ENCODE measurements around the gene HDLBP. TPM values are rescaled to one million over a fixed set of nuclear protein-coding genes. Genes with fewer than 3 reads are reported as not detected.
"Not testable (repeated sequence)": the region's sequence is repeated elsewhere in the genome, so short reads cannot be mapped to it uniquely, and the experiment has no call there.

Gene HDLBP
- total RNA-seq, 1 experiment from 2014 or later, result 544 TPM

DNA sequence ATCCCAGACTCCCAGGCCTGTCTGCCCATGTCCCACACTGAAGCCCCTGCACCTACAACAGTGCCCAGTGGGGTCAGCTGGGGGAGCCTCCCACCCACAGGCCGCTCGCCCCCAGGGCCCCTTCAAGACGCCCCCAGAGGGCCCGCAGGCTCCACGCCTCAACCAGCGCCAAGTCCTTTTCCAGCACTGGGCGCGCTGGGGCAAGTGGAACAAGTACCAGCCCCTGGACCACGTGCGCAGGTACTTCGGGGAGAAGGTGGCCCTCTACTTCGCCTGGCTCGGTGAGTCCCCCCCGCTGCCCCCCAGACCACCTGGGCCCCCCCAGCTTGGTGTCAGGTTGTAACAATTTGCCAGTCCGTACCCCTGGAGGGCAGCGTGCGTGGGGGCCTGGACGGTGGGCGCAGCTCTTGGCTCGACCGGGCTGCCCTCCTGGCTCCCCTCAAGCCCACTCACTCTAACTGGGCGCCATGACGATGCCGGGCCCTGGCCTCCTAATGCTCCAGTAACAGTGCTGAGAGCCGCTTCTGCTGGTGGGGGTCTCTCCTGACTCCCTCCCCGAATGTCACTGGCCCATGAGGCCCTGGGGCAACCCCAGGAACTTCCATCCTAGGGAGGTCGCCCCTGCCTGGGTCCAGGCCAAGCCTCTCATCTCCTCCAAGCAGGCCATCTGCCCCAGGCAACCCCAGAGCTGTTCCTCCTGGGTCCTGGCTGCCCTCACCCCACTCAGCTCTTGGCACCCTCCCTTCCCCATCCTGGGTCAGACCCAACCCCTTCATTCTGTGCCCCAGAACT lies 112.1 kb downstream of the HDLBP start:
- Histone ChIP-seq H3K9me3 (replicated peaks) (no peaks in the 10 kb centered on the region), H3K27me3 (replicated peaks) (no peaks in the 10 kb centered on the region), H3K4me1 (replicated peaks) (no peaks in the 10 kb centered on the region), H3K27ac (no peak overlapping the region), H3K4me3 (no peak overlapping the region), H3K36me3 (no peaks in the 10 kb centered on the region)
- no peak for DNase-seq (ENCODE audit: low read depth in 1 of 2, low spot score in 2 of 2)

GRCh38 chr2:241202681-241203080 lies 112.8 kb downstream of the HDLBP start:
- Histone ChIP-seq H3K9me3 (replicated peaks) (no peaks in the 10 kb centered on the region), H3K27me3 (replicated peaks) (no peaks in the 10 kb centered on the region), H3K27ac (no peak overlapping the region), H3K4me3 (no peak overlapping the region), H3K36me3 (no peaks in the 10 kb centered on the region), H3K4me1 (replicated peaks) (no peaks in the 10 kb centered on the region)
- DNase-seq (ENCODE audit: low read depth in 1 of 2, low spot score in 2 of 2), result no peak

DNA sequence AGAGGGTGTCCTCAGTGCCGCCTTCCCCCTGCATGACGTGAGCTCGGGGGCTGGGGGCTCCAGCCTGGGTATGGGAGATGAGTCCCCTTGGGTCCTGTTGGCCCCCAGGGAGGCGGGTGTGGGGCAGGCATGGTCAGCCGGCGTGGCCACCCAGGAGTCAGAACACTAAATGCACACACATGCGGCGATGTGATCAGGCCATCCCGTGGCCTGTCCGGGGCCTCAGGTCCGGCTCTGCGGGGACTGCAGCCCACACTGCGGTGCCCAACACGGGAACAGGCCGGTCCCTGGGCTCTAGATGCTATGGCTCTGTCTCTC lies 113.2 kb downstream of the HDLBP start:
- no peaks in the 10 kb centered on the region for H3K4me1 ChIP-seq (replicated peaks)
- no peaks in the 10 kb centered on the region for H3K36me3 ChIP-seq
- no peaks in the 10 kb centered on the region for H3K27me3 ChIP-seq (replicated peaks)
- H3K27ac ChIP-seq, result no peak overlapping the region
- H3K9me3 ChIP-seq (replicated peaks), result no peaks in the 10 kb centered on the region
- H3K4me3 ChIP-seq, result no peak overlapping the region
- DNase-seq (ENCODE audit: low read depth in 1 of 2, low spot score in 2 of 2), result no peak

GRCh38 chr2:241201445-241202267 lies 113.8 kb downstream of the HDLBP start:
- no peaks in the 10 kb centered on the region for H3K9me3 ChIP-seq (replicated peaks)
- DNase-seq (ENCODE audit: low read depth in 1 of 2, low spot score in 2 of 2), result no peak
- H3K36me3 ChIP-seq, result no peaks in the 10 kb centered on the region
- H3K27ac ChIP-seq, result no peak overlapping the region
- no peak overlapping the region for H3K4me3 ChIP-seq
- no peaks in the 10 kb centered on the region for H3K27me3 ChIP-seq (replicated peaks)
- H3K4me1 ChIP-seq (replicated peaks), result no peaks in the 10 kb centered on the region

DNA sequence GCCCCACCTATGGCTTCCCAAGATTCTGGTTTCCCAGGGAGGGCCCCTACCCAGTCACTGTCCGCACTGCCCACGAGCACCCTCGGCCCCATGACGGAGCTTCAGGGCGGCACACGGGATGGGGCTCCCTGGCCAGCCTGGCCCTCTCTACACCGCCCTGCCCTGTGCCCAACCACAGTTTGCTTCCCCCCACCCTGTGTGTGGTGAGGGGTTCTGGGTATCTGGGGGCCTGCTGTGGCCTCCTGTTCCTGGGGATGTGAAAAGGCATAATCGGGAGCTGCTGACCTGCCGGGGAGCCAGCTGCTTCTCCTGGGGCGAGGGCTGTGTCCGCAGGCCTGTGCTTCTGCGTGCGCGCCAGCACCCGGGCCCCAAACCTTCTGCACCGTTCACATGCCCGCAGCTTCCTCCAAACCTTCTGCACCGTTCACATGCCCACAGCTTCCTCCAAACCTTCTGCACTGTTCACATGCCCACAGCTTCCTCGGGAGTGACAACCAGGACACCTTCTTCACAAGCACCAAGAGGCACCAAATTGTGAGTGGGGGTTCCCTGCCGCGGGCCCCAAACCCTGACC lies 114.6 kb downstream of the HDLBP start:
- Histone ChIP-seq H3K4me3 (no peak overlapping the region), H3K27me3 (replicated peaks) (no peaks in the 10 kb centered on the region), H3K36me3 (no peaks in the 10 kb centered on the region), H3K27ac (no peak overlapping the region), H3K9me3 (replicated peaks) (no peaks in the 10 kb centered on the region), H3K4me1 (replicated peaks) (no peaks in the 10 kb centered on the region)
- DNase-seq (ENCODE audit: low read depth in 1 of 2, low spot score in 2 of 2), result no peak

DNA sequence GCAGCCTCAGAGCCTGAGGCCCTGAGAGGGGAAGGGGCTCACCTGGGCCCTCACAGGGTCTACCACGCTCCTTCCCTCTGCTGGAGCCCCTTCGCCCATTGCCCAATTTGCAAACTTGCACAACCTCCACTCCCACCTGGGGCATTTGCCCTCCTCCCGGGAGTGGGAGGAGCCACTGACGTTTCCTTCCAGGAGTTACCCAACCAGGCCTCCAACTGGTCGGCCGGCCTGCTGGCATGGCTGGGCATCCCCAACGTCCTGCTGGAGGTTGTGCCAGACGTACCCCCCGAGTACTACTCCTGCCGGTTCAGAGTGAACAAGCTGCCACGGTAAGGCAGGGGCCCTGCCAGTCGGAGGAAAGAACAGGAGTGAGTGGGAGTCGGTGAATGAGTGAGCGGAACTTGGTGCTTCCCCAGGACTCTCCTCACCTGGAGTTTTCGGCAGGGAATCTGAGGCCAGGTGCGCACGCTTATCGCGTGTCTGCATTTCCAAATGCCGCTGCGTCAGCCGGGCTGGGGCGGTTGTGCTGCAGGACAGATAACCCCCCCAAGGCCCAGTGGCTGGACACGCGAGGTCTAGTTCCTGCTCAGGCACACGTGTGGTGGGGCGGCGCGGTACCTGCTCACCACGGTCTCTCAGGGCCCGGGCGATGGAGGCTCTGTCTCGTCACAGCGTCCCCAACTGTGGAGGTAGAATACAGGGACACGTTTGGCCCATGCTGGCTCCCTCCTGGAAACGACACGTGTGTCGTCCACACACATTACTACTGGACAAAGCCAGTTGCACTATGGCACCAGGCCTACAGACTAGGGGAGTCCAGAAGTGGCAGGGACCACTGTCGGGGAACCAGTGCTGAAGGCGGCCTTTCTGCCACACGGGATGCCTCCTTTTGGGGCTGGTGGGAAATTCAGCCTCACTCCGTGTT lies 115.3 kb downstream of the HDLBP start:
- no peak for DNase-seq (ENCODE audit: low read depth in 1 of 2, low spot score in 2 of 2)
- Histone ChIP-seq H3K36me3 (no peaks in the 10 kb centered on the region), H3K27me3 (replicated peaks) (no peaks in the 10 kb centered on the region), H3K27ac (no peak overlapping the region), H3K9me3 (replicated peaks) (no peaks in the 10 kb centered on the region), H3K4me3 (no peak overlapping the region), H3K4me1 (replicated peaks) (no peaks in the 10 kb centered on the region)

- no peak for DNase-seq (ENCODE audit: low read depth in 1 of 2, low spot score in 2 of 2)
- H3K27me3 ChIP-seq (replicated peaks), result no peaks in the 10 kb centered on the region
- no peaks in the 10 kb centered on the region for H3K9me3 ChIP-seq (replicated peaks)
- H3K4me1 ChIP-seq (replicated peaks), result no peaks in the 10 kb centered on the region
- no peak overlapping the region for H3K27ac ChIP-seq
- no peak overlapping the region for H3K4me3 ChIP-seq
- no peaks in the 10 kb centered on the region for H3K36me3 ChIP-seq
Observed at GRCh38 chr2:241199286-241199685, 116.2 kb downstream of the HDLBP start.

- no peak for DNase-seq (ENCODE audit: low read depth in 1 of 2, low spot score in 2 of 2)
- Histone ChIP-seq H3K27me3 (replicated peaks) (no peaks in the 10 kb centered on the region), H3K27ac (no peak overlapping the region), H3K36me3 (no peaks in the 10 kb centered on the region), H3K4me3 (no peak overlapping the region), H3K9me3 (replicated peaks) (no peaks in the 10 kb centered on the region), H3K4me1 (replicated peaks) (no peaks in the 10 kb centered on the region)
Observed at GRCh38 chr2:241198381-241199279, 116.8 kb downstream of the HDLBP start.

DNA sequence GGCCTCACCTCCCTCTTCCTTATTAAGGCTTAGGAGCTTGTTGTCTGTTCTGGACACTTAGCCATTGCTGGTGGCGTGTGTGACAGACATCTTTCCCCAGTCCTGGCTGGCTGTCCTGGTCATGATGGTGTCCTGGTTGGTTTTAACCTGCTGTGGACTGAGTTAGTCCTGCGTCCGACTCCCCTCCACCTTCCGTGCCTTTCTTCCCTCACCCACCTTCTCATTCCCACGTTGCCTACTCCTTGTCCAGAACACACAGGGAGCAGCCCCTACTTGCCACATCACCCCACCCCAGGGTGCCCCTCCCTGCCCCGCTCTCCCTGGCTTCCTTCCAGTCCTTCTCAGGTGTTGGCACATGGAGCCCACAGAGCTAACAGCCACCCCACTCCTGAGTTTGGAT lies 117.5 kb downstream of the HDLBP start:
- Histone ChIP-seq H3K36me3 (no peaks in the 10 kb centered on the region), H3K27ac (no peak overlapping the region), H3K27me3 (replicated peaks) (no peaks in the 10 kb centered on the region), H3K4me1 (replicated peaks) (no peaks in the 10 kb centered on the region), H3K9me3 (replicated peaks) (no peaks in the 10 kb centered on the region), H3K4me3 (no peak overlapping the region)
- DNase-seq (ENCODE audit: low read depth in 1 of 2, low spot score in 2 of 2), result no peak

DNA sequence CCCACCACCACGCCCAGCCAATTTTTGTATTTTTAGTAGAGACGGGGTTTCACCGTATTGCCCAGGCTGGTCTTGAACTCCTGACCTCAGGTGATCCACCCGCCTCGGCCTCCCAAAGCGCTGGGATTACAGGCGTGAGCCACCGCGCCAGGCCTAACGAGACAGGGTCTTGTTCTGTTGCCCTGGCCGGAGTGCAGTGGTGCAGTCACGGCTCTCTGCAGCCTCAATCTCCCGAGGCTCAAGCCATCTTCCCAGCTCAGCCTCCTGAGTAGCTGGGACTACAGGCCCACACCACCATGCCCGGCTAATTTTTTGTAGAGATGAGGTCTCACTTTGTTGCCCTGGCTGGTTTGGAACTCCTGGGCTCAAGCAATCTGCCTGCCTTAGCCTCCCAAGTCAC lies 118.2 kb downstream of the HDLBP start:
- H3K9me3 ChIP-seq (replicated peaks); H3K27ac ChIP-seq; DNase-seq (ENCODE audit: low read depth in 1 of 2, low spot score in 2 of 2); H3K36me3 ChIP-seq; H3K4me1 ChIP-seq (replicated peaks); H3K27me3 ChIP-seq (replicated peaks); H3K4me3 ChIP-seq: not testable (repeated sequence)

DNA sequence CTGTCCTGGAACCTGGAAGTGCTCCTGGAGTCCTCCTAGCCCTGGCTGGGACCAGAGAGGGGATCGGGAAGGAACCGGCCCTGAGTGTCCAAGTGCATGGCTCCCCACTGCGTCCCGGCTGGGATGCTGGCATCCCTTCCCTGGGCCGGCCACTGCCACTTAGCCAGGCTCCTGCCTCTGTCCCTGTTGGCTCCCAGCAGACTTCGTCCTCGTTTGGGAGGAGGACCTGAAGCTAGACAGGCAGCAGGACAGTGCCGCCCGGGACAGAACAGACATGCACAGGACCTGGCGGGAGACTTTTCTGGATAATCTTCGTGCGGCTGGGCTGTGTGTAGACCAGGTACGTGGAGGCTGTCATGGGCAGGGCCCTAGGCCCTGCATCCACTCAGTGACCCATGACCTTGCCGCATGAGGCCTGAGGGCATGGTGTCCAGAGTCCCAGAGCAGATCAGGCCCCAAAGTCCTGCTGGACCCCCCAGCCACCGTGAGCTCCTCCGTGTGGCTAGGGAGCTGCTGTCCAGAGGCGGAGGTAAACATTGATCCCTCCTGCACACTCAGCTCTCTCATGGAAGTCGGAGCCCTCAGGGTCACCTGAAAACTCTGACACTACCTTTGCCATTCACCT lies 119.9 kb downstream of the HDLBP start:
- Histone ChIP-seq H3K27ac (no peak overlapping the region), H3K36me3 (no peaks in the 10 kb centered on the region), H3K9me3 (replicated peaks) (no peaks in the 10 kb centered on the region), H3K27me3 (replicated peaks) (no peaks in the 10 kb centered on the region), H3K4me3 (no peak overlapping the region), H3K4me1 (replicated peaks) (no peaks in the 10 kb centered on the region)
- no peak for DNase-seq (ENCODE audit: low read depth in 1 of 2, low spot score in 2 of 2)

GRCh38 chr2:241194811-241195210 lies 120.7 kb downstream of the HDLBP start:
- Histone ChIP-seq H3K4me3 (no peak overlapping the region), H3K9me3 (replicated peaks) (no peaks in the 10 kb centered on the region), H3K36me3 (no peaks in the 10 kb centered on the region), H3K4me1 (replicated peaks) (no peaks in the 10 kb centered on the region), H3K27ac (no peak overlapping the region), H3K27me3 (replicated peaks) (no peaks in the 10 kb centered on the region)
- DNase-seq (ENCODE audit: low read depth in 1 of 2, low spot score in 2 of 2), result no peak
